Measurements from ENCODE around the gene SOHLH1. TPM values are rescaled to one million over a fixed set of nuclear protein-coding genes. Genes with fewer than 3 reads are reported as not detected.

Gene SOHLH1
- polyA plus RNA-seq, 1 donor: not detected

DNA sequence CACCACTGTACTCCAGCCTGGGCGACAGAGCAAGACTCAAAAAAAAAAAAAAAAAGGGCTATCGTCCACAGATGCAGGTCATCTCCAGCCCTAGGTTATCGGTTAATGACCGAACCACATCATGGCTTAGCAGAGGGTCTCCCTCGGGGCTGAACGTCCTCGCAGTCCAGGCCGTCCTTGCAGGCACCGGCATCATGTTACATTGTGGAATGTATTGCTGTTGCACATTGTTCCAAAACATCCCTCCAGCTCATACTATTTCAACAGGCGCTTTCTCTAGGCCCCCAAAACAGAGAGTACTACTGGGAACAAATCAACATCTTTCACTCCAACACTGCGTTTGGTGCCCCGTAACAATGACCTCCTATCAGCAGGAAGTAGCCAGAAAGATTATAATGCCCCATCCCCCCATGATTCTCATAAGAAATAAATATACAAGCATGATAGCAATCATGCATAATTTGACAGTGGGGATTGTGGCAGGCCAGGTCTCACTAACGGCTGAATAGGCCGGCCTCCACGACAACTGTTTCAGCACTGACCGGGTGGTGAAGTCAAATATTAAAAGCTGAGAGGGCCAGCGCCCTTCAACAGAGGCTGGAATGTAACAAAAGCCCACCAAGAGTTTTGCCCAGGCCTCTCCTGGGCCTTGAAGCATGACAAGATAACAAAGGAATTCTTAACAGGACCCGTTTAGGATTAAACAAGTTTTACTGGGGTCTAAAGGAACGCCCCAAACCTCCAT is 37.3 kb downstream of the SOHLH1 start:
- DNase-seq (ENCODE audit: low read depth): peak; percentile 13

DNA sequence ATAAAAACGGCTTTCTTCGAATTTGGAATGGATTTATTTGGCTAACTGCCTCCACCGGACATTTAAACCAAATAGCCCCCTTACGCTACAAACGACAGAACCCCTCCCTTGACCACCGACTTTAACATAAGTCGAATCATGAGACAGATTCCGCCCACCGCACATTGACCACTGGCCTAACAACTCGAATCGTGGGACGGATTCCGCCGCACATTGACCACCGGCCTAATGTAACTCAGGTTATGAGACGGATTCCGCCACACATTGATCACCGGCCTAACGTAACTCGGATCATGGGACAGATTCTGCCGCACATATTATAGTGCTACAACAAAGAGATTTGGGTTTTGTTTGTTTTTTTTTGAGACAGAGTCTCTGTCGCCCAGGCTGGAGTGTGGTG is 38.9 kb downstream of the SOHLH1 start:
- DNase-seq (ENCODE audit: low read depth): no peak

DNA sequence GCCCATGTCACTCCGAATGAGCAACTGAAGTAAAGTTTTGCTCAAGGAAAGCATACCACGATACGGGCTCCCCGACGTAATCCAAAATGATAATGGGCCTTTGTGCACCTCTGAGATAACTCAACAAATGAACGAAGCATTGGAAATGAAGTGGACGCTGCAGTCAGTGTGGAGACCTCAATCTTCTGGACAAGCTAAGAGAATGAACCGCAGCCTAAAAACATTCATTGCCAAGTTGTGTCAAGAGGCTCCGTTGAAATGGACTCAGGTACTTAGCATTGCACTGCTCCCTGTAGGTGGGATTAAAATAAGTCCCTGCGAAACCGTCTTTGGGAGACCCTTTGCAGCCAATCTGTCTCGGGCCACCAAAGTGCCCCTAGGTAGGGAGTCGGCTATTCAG is 40.0 kb downstream of the SOHLH1 start:
- DNase-seq (ENCODE audit: low read depth): no peak

DNA sequence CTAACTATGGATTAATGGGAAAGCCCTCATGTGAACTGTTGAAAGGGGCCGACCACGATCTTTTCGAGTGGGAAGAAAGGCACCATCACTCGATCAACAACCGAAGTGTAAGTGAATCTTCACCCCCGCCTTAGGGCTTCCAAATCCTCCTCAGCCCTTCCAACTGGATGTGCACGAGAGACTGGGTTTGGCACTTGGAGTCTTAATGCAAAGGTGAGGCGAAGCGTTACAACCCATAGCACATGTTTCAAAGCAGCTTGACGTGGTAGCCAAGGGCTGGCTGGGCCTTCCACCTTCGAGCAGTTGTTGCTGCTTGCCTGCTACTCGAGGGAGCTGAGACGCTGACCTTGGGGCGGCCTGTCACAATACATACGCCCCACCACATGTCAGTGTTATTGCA is 41.9 kb downstream of the SOHLH1 start:
- DNase-seq (ENCODE audit: low read depth): no peak

DNA sequence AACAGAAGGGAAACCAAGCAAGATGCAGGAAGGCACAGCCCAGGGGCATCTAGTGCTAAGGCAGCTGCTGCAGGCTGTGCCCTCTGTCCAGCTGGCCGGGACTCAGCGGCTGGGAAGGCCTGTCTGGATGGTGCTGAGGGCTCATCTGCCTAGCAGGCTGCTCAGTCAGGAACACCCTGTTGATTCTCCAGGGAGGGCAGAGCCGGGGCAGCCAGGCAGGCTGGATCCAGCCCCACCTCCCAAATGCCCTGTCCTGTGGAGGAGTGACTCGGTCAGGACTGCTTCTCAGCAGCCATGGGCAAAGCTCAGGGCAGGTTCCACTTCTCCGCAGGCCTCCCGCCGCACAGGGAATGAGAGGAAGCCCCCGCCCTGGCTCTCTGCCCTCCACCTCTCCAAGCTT is 44.0 kb downstream of the SOHLH1 start:
- DNase-seq (ENCODE audit: low read depth): no peak

DNA sequence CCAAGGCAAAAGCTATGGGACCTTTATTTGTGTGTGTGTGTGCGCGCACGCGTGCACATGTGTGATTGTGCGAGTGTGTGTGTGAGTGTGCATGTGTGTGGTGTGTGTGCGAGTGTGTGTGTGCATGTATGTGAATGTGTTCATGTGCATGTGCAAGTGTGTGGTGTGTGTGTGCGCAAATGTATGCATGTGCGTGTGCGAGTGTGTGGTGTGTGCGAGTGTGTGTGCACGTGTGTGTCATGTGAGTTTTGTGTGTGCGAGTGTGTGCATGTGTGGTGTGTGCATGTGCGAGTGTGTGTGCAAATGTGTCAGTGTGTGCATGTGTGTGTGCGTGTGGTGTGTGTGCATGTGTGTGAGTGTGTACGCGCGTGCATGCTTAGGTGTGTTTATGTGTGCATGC is 48.9 kb downstream of the SOHLH1 start:
- no peak for DNase-seq (ENCODE audit: low read depth)

DNA sequence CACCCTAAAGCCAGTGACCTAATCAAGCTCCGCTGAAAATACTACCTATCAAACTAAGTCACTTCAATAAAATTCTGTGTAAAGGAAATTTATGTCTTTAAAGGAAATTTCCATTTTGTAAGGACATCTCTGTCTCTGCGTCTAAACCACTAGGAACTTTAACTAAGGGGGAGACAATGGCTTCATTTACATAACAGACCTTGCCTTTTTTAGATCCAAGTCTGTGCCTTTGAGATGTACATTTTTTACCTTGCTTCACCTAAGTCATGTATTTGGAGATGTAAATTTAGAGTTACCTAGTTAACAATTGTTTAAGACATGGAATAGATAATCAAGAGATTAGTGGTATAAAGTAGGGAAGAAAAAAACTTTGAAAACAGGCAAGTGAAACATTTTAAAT is 49.8 kb downstream of the SOHLH1 start:
- no peak for DNase-seq (ENCODE audit: low read depth)

DNA sequence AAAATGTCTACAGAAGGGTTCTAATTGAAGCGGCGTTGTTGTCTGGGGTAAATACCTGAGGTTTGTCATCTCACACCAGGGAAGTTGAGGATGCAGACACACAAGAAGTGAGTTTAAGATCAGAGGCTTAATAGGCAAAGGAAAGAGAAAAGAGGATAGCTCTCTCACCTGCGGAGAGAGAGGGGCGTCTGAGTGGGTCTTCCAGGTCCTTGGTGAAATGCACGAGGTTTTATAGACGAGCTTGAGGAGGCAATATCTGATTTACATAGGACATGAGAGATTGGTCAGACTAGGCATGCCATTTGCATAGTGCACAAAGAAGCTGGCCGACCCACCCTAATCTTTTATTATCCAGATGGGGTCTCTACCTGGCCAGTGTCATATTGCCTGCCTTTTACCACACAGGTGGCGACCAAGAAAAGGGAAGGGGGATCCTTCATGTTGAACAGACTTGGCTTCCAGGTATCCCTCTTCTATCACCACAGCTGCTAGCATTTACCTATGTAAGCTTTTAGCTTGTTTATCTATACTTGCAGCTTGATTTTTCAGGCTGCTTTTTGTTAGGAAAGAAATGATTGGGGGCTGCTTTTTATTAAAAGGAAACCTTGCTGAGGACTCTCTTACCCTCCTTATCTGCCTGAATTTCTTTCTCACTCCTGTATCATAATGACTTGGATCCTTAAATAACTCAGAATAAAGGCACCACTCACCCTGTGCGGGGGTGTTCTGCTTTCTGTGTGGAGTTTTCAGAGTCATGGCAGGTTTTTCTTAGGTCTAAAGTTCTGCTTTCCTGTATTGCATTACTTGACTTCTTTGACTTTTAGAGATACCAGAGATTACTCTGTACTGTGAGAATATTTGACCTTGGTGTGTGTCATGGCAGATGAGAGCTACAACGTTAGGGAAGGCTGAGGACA is 50.5 kb downstream of the SOHLH1 start:
- DNase-seq (ENCODE audit: low read depth): no peak

DNA sequence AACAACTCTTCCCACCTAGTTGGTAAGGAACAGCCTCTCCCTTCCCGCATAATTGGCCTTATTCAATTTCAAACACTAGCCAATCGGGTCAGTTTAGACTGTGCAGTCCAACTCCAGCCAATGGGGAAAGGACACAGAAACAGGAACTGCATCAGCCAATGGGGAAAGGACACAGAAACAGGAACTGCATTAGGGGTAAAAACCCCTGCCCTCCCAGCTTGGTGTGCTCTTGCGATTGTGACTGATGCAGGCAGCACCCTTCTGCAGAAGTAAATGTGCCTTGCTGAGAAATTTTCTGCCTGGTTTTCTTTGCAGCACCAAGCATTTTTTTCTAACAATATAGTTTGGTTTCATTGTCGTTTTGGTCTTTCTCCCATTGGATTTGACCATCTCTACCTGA is 51.4 kb downstream of the SOHLH1 start:
- DNase-seq (ENCODE audit: low read depth): no peak

DNA sequence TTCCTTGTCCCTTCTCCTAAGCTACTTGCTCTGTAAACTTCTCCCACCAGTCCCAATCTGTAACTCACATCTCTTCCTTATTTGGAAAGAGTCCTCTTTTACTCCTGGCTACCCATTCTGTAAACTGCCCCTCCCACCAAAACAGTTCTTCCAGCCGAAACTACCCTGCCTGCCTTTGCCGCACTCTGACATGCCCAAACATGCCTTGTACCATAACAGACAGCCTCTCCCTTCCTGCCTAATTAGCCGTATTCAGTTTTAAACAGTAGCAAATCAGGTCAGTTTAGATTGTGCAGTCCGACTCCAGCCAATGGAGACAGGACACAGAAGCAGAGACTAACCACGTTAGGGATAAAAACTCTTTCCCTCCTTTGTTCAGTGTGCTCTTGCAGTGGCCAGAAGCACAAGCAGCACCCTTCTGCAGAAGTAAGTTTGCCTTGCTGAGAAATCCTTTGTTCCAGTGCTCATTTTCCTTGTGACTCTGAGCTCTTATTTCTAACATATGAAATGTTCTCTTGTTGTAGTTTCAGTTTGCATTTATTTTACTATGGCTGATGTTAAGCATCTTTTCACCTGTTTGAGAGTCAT is 54.6 kb downstream of the SOHLH1 start:
- no peak for DNase-seq (ENCODE audit: low read depth)

Other genes with a start within 250 kb of the SOHLH1 start
- gene PPP1R26, start 219.7 kb downstream of the SOHLH1 start, polyA plus RNA-seq (ENCODE audit: insufficient read length): 10.9 TPM
- gene MRPS2, start 198.8 kb downstream of the SOHLH1 start, polyA plus RNA-seq (ENCODE audit: insufficient read length): 32.5 TPM
- gene LCN1, start 178.0 kb downstream of the SOHLH1 start, polyA plus RNA-seq (ENCODE audit: insufficient read length): not detected
- gene OBP2A, start 153.4 kb downstream of the SOHLH1 start, polyA plus RNA-seq (ENCODE audit: insufficient read length): not detected
- not detected for gene PAEP, start 137.7 kb downstream of the SOHLH1 start, polyA plus RNA-seq (ENCODE audit: insufficient read length)
- not detected for gene GLT6D1, start 59.9 kb downstream of the SOHLH1 start, polyA plus RNA-seq (ENCODE audit: insufficient read length)
- gene LCN9, start 36.2 kb downstream of the SOHLH1 start, polyA plus RNA-seq (ENCODE audit: insufficient read length): not detected
- 11.0 TPM for gene KCNT1, start 2.7 kb upstream of the SOHLH1 start, polyA plus RNA-seq (ENCODE audit: insufficient read length)
- gene CAMSAP1, start 208.1 kb upstream of the SOHLH1 start, polyA plus RNA-seq (ENCODE audit: insufficient read length): 24.5 TPM